NCI-H1105 (cell line): Measurements from ENCODE around the gene CELSR1.
A peak's percentile ranks its signal among the peaks of the same experiment; 100 is the strongest.

ENCODE experiments used
- DNase-seq: peaks from one replicate; lab custom pipeline; 2025; lab: John Stamatoyannopoulos, UW

The CELSR1 gene

GRCh38 chr22:46551321-46551720, 13.9 kb upstream of the CELSR1 start:
- no peak for DNase-seq

- DNase-seq = no peak
Measured at GRCh38 chr22:46549971-46550641, 12.7 kb upstream of the CELSR1 start.

- DNase-seq = no peak
Measured at GRCh38 chr22:46549563-46549840, 12.1 kb upstream of the CELSR1 start.

- DNase-seq = no peak
Measured at GRCh38 chr22:46547883-46548244, 10.4 kb upstream of the CELSR1 start.

- no peak for DNase-seq
Measured at GRCh38 chr22:46547179-46547882, 9.9 kb upstream of the CELSR1 start.

GRCh38 chr22:46546466-46547178, 9.2 kb upstream of the CELSR1 start:
- no peak for DNase-seq

- DNase-seq = no peak
Measured at GRCh38 chr22:46545086-46545792, 7.8 kb upstream of the CELSR1 start.

- peak; percentile 40 for DNase-seq
Measured at GRCh38 chr22:46542011-46542985, 4.9 kb upstream of the CELSR1 start.

GRCh38 chr22:46541536-46541935, 4.1 kb upstream of the CELSR1 start:
- no peak for DNase-seq

- DNase-seq = no peak
Measured at GRCh38 chr22:46540874-46541273, 3.5 kb upstream of the CELSR1 start.

- DNase-seq = no peak
Measured at GRCh38 chr22:46539169-46539568, 1.7 kb upstream of the CELSR1 start.

- DNase-seq = no peak
Measured at GRCh38 chr22:46538814-46539160, 1.4 kb upstream of the CELSR1 start.

- peak; percentile 21 for DNase-seq
Measured at GRCh38 chr22:46537946-46538813, 760 bp upstream of the CELSR1 start.

- DNase-seq = no peak
Measured at GRCh38 chr22:46536537-46537224, 739 bp downstream of the CELSR1 start.

GRCh38 chr22:46535876-46536536, 1.4 kb downstream of the CELSR1 start:
- no peak for DNase-seq

- DNase-seq = no peak
Measured at GRCh38 chr22:46534901-46535630, 2.4 kb downstream of the CELSR1 start.

GRCh38 chr22:46534177-46534776, 3.1 kb downstream of the CELSR1 start:
- DNase-seq = no peak

- DNase-seq = no peak
Measured at GRCh38 chr22:46533070-46533833, 4.2 kb downstream of the CELSR1 start.
